Measurements from ENCODE around the gene FANCE. TPM values are rescaled to one million over a fixed set of nuclear protein-coding genes. Genes with fewer than 3 reads are reported as not detected.
"Not testable (repeated sequence)": the region's sequence is repeated elsewhere in the genome, so short reads cannot be mapped to it uniquely, and the experiment has no call there.

FANCE gene
- total RNA-seq, 2 experiments from 2014 or later = 16.3 TPM

GRCh38 chr6:35435074-35435837 lies 16.9 kb upstream of the FANCE start:
- H3K27me3 Mint-ChIP-seq (ENCODE audit: low read depth) = no peaks in the 10 kb centered on the region
- H3K27ac Mint-ChIP-seq = no peak overlapping the region
- no peaks in the 10 kb centered on the region for H3K4me1 Mint-ChIP-seq (ENCODE audit: low read depth)
- no peaks in the 10 kb centered on the region for H3K36me3 Mint-ChIP-seq (ENCODE audit: low read depth)
- H3K9me3 Mint-ChIP-seq = no peaks in the 10 kb centered on the region
- no peak for DNase-seq
- no peak overlapping the region for H3K4me3 Mint-ChIP-seq
- intact Hi-C loops (cut with micrococcal nuclease) = no loop called here
- CTCF ChIA-PET = interaction anchor here (1.4 kb wide), 1 partner anchor 14 kb away, joined by 3 read pairs; no protein-coding TSS in a partner anchor

- H3K36me3 Mint-ChIP-seq (ENCODE audit: low read depth) = no peaks in the 10 kb centered on the region
- H3K9me3 Mint-ChIP-seq = no peaks in the 10 kb centered on the region
- H3K27me3 Mint-ChIP-seq (ENCODE audit: low read depth) = no peaks in the 10 kb centered on the region
- intact Hi-C loops (cut with micrococcal nuclease) = no loop called here
- H3K4me3 Mint-ChIP-seq = no peak overlapping the region
- DNase-seq = no peak
- CTCF ChIA-PET = interaction anchor here (0.6 to 1.0 kb wide), 2 partner anchors 15 to 94 kb away, joined by 3 to 5 read pairs; partner anchors contain the start of gene PPARD
- no peaks in the 10 kb centered on the region for H3K4me1 Mint-ChIP-seq (ENCODE audit: low read depth)
- no peak overlapping the region for H3K27ac Mint-ChIP-seq
Measured at GRCh38 chr6:35436071-35436857, 15.9 kb upstream of the FANCE start.

DNA sequence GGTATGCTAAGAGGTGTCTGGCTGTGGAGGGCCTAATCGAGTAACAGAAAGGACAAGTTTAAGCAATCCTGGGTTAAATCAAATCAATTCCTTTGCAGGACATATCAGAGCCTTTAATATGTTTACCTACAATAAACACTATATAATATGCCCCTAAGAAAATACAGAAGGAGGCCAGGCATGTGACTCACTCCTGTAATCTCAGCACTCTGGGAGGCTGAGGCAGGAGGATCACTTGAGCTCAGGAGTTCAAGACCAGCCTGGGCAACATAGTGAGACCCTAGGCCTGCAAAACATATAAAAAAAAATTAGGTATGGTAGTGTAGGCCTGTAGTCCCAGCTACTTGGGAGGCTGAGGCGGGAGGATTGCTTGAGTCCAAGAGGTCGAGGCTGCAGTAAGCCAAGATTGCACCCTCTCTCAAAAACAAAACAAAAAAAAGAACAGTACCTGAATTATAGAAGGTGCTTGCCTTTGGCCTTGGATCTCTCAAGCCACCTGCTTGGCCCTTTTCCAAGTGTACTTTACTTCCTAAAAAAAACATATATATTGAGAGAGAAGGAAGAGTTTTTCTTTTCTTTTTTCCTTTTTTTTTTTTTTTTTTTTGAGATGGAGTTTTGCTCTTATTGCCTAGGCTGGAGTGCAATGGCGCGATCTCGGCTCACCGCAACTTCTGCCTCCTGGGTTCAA lies 13.6 kb upstream of the FANCE start:
- CTCF ChIA-PET = interaction anchor here (0.6 to 2.4 kb wide), 3 partner anchors 11 to 605 kb away, joined by 3 to 6 read pairs (median 4); no protein-coding TSS in a partner anchor

GRCh38 chr6:35439308-35439707 lies 12.8 kb upstream of the FANCE start:
- H3K27me3 Mint-ChIP-seq (ENCODE audit: low read depth) = no peaks in the 10 kb centered on the region
- no peaks in the 10 kb centered on the region for H3K4me1 Mint-ChIP-seq (ENCODE audit: low read depth)
- H3K4me3 Mint-ChIP-seq = no peak overlapping the region
- CTCF ChIA-PET = interaction anchor here (1.7 to 2.4 kb wide), 2 partner anchors 10 to 93 kb away, joined by 4 to 6 read pairs; no protein-coding TSS in a partner anchor
- no peak for DNase-seq
- intact Hi-C loops (cut with micrococcal nuclease) = no loop called here
- H3K9me3 Mint-ChIP-seq = no peaks in the 10 kb centered on the region
- no peak overlapping the region for H3K27ac Mint-ChIP-seq
- no peaks in the 10 kb centered on the region for H3K36me3 Mint-ChIP-seq (ENCODE audit: low read depth)

More for the DNA sequence above, 13.6 kb upstream of the FANCE start:
- DNase-seq; H3K27ac Mint-ChIP-seq; H3K4me1 Mint-ChIP-seq (ENCODE audit: low read depth); H3K27me3 Mint-ChIP-seq (ENCODE audit: low read depth); H3K4me3 Mint-ChIP-seq; H3K9me3 Mint-ChIP-seq; H3K36me3 Mint-ChIP-seq (ENCODE audit: low read depth); intact Hi-C loops (cut with micrococcal nuclease): not testable (repeated sequence)

GRCh38 chr6:35441205-35441604 lies 10.9 kb upstream of the FANCE start:
- H3K4me3 Mint-ChIP-seq = no peak overlapping the region

GRCh38 chr6:35441642-35442041 lies 10.5 kb upstream of the FANCE start:
- H3K4me3 Mint-ChIP-seq = no peak overlapping the region
- H3K27ac Mint-ChIP-seq = no peak overlapping the region
- CTCF ChIA-PET = interaction anchor here (0.6 to 1.1 kb wide), 2 partner anchors 23 to 100 kb away, joined by 3 read pairs; partner anchors contain the start of gene PPARD
- peaks cover 3% of the 10 kb centered on the region for H3K4me1 Mint-ChIP-seq (ENCODE audit: low read depth)
- no peak for DNase-seq
- H3K9me3 Mint-ChIP-seq = no peaks in the 10 kb centered on the region
- intact Hi-C loops (cut with micrococcal nuclease) = no loop called here
- H3K36me3 Mint-ChIP-seq (ENCODE audit: low read depth) = no peaks in the 10 kb centered on the region
- no peaks in the 10 kb centered on the region for H3K27me3 Mint-ChIP-seq (ENCODE audit: low read depth)

More at GRCh38 chr6:35441205-35441604, 10.9 kb upstream of the FANCE start:
- no peak overlapping the region for H3K27ac Mint-ChIP-seq
- H3K9me3 Mint-ChIP-seq = no peaks in the 10 kb centered on the region
- H3K36me3 Mint-ChIP-seq (ENCODE audit: low read depth) = no peaks in the 10 kb centered on the region
- intact Hi-C loops (cut with micrococcal nuclease) = no loop called here
- CTCF ChIA-PET = interaction anchor here (0.6 to 1.1 kb wide), 3 partner anchors 22 to 113 kb away, joined by 3 to 5 read pairs (median 3); partner anchors contain the start of gene PPARD
- no peak for DNase-seq
- H3K4me1 Mint-ChIP-seq (ENCODE audit: low read depth) = peaks cover 3% of the 10 kb centered on the region
- H3K27me3 Mint-ChIP-seq (ENCODE audit: low read depth) = no peaks in the 10 kb centered on the region

GRCh38 chr6:35442693-35443092 lies 9.4 kb upstream of the FANCE start:
- Mint-ChIP-seq H3K36me3 (ENCODE audit: low read depth) (no peaks in the 10 kb centered on the region), H3K9me3 (no peaks in the 10 kb centered on the region), H3K4me1 (ENCODE audit: low read depth) (peaks cover 3% of the 10 kb centered on the region), H3K27me3 (ENCODE audit: low read depth) (no peaks in the 10 kb centered on the region), H3K27ac (no peak overlapping the region), H3K4me3 (no peak overlapping the region)
- DNase-seq = no peak
- intact Hi-C loops (cut with micrococcal nuclease) = no loop called here
- CTCF ChIA-PET = interaction anchor here (1.9 kb wide), 1 partner anchor 101 kb away, joined by 7 read pairs; no protein-coding TSS in a partner anchor

DNA sequence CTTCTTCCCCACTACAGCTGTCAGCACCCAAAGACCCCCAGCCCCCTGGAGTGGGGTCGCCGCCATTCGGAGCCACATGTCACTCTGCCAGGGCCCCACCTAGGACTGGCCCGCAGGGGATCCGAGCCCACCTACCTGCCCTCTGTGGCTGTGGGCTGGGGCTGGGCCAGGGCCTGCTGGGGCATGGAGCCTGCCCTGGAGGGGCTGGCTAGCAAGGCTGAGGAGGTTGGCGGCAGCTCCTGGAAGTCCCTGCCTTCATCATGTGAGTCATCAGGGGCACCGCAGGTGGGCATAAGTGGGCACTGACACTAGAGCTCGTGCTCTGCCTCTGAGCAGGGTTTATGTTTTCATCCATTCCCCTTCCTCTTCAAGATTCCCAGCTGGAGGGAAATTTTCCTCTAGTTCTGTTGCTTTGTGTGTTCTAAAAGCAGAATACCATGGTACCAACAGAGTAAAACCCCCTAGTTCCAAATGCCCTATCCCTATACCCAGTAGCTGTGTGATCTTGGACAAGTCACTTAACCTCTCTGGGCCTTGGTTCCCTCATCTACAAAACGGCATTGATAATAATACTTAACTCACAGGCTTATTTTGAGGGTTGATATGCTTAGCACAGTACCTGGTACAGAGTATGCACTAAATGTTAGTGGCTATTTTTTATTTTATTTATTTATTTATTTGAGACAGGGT lies 8.7 kb upstream of the FANCE start:
- CTCF ChIA-PET = interaction anchor here (1.9 kb wide), 1 partner anchor 102 kb away, joined by 7 read pairs; no protein-coding TSS in a partner anchor
- Mint-ChIP-seq H3K36me3 (ENCODE audit: low read depth) (no peaks in the 10 kb centered on the region), H3K9me3 (no peaks in the 10 kb centered on the region), H3K27ac (no peak overlapping the region), H3K27me3 (ENCODE audit: low read depth) (no peaks in the 10 kb centered on the region), H3K4me3 (no peak overlapping the region), H3K4me1 (ENCODE audit: low read depth) (peaks cover 3% of the 10 kb centered on the region)
- DNase-seq = no peak
- intact Hi-C loops (cut with micrococcal nuclease) = no loop called here

DNA sequence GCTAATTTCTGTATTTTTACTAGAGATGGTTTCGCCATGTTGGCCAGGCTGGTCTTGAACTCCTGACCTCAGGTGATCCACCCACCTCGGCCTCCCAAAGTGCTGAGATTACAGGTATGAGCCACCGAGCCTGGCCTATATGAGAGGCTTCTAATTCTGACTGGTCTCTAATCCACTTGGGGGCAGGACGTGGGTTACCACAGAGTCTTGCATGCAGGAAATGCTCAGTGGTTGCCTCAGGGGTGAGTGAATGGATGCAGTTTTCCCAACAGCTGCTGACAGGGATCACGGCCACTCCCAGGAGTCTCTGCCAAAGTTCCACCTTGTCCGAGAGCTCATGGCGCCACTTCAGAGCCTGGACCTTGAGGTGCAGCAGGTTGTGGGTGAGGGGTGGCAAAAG lies 6.4 kb upstream of the FANCE start:
- H3K27me3 Mint-ChIP-seq (ENCODE audit: low read depth) = no peaks in the 10 kb centered on the region
- H3K9me3 Mint-ChIP-seq = no peaks in the 10 kb centered on the region
- H3K27ac Mint-ChIP-seq = no peak overlapping the region
- no peak overlapping the region for H3K4me3 Mint-ChIP-seq
- intact Hi-C loops (cut with micrococcal nuclease) = no loop called here
- CTCF ChIA-PET = interaction anchor here (1.0 to 7.2 kb wide), 3 partner anchors 119 to 149 kb away, joined by 3 to 103 read pairs (median 4); partner anchors contain the start of gene DEF6
- H3K4me1 Mint-ChIP-seq (ENCODE audit: low read depth) = peaks cover 6% of the 10 kb centered on the region
- DNase-seq = peak; percentile 46
- H3K36me3 Mint-ChIP-seq (ENCODE audit: low read depth) = no peaks in the 10 kb centered on the region

DNA sequence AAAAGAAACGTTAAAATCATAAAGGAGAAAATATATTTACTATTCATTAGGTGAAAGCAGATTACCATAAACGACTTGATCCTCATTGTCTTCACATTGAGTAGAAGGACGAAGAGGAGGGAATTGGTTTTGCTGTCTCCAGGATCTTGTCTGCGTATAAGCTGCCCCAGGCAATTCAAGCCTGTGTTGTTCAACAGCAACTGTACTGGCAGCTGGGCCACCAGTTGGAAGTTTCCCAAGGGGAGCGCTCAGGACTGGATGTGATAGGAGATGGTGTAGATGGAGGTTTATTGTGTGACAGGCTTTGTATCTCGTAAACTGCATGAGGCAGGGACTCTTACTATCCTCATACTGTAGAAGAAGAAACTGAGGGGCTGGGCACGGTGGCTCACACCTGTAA lies 3.9 kb upstream of the FANCE start:
- peaks cover 11% of the 10 kb centered on the region for H3K4me1 Mint-ChIP-seq (ENCODE audit: low read depth)

GRCh38 chr6:35449287-35449881 lies 2.8 kb upstream of the FANCE start:
- intact Hi-C loops (cut with micrococcal nuclease) = loop anchor here (1.0 to 2.0 kb wide), 3 partner anchors 35 to 152 kb away; partner anchors contain the start of genes DEF6 and PPARD
- DNase-seq = peak; percentile 49
- Mint-ChIP-seq H3K9me3 (no peaks in the 10 kb centered on the region), H3K36me3 (ENCODE audit: low read depth) (no peaks in the 10 kb centered on the region), H3K4me3 (no peak overlapping the region), H3K4me1 (ENCODE audit: low read depth) (peaks cover 20% of the 10 kb centered on the region), H3K27me3 (ENCODE audit: low read depth) (no peaks in the 10 kb centered on the region), H3K27ac (no peak overlapping the region)
- CTCF ChIA-PET = interaction anchor here (0.7 to 7.4 kb wide), 34 partner anchors 8 to 164 kb away, joined by 3 to 132 read pairs (median 4); partner anchors contain the start of genes DEF6, PPARD and RPL10A

More for the DNA sequence above, 3.9 kb upstream of the FANCE start:
- Mint-ChIP-seq H3K9me3 (no peaks in the 10 kb centered on the region), H3K27ac (no peak overlapping the region), H3K27me3 (ENCODE audit: low read depth) (no peaks in the 10 kb centered on the region), H3K4me3 (no peak overlapping the region), H3K36me3 (ENCODE audit: low read depth) (no peaks in the 10 kb centered on the region)
- CTCF ChIA-PET = interaction anchor here (1.3 to 7.4 kb wide), 10 partner anchors 18 to 159 kb away, joined by 3 to 132 read pairs (median 8); partner anchors contain the start of genes DEF6 and PPARD
- intact Hi-C loops (cut with micrococcal nuclease) = loop anchor here (2.0 kb wide), 1 partner anchor 33 kb away; no protein-coding TSS in a partner anchor
- DNase-seq = no peak
